Right forelimb (tissue), 1 donor: Measurements from ENCODE around the gene SP8.

ENCODE experiments used
- DNase-seq: peaks from one replicate; pipeline ENCODE4 v3.0.0-alpha.2; 2018

Gene SP8

DNA sequence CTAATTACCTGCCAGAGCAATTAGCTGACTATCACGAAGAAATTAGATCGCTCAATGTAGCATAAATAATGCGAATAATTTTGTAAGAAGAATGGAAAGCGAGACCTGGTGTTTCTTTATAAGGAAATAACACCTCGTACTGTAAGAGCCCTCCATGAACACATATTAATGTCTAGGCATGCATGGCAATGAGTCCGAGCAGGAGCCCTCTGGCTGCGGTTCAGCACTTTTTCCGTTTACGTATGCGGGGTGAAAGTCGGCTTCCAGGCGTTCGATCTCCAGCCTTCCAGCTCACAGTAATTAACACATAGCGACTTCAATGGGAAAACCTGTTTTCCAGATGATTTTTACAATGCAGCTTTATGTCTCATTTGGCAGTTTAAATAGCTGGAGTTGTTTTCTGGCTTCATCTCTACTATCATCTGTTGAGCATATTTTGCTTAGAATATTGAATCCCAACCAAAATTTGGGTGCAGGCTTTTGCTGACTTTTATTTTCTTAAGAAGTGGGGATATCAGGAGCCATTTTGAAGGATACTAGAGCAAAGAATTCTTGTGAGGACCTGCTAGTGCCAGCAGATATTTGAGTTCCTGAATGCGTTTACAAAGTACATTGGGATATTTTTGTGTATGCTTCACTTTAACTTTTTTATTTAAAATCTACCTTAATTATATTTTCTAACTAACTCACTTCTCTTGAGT lies 7.2 kb upstream of the SP8 start:
- DNase-seq: no peak

DNA sequence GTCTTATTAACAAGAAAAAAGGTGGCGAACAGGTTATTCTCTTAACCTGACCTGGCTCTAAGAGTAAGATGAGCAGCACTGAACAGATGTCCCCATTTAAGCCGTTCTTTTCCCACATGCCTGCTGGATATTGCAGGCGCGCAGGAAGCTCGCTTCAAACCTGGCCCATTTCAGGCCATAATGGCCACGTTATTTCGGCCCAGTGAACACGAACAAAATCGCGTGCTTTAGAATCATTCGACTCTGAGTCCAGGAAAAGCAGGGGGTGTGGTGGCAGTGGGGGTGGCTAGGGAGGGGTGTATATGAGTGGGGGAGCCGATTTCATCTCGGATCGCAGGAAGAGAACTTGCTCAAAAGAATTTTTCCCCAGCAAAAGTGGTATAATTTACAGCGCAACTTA lies 6.6 kb upstream of the SP8 start:
- DNase-seq: no peak

DNA sequence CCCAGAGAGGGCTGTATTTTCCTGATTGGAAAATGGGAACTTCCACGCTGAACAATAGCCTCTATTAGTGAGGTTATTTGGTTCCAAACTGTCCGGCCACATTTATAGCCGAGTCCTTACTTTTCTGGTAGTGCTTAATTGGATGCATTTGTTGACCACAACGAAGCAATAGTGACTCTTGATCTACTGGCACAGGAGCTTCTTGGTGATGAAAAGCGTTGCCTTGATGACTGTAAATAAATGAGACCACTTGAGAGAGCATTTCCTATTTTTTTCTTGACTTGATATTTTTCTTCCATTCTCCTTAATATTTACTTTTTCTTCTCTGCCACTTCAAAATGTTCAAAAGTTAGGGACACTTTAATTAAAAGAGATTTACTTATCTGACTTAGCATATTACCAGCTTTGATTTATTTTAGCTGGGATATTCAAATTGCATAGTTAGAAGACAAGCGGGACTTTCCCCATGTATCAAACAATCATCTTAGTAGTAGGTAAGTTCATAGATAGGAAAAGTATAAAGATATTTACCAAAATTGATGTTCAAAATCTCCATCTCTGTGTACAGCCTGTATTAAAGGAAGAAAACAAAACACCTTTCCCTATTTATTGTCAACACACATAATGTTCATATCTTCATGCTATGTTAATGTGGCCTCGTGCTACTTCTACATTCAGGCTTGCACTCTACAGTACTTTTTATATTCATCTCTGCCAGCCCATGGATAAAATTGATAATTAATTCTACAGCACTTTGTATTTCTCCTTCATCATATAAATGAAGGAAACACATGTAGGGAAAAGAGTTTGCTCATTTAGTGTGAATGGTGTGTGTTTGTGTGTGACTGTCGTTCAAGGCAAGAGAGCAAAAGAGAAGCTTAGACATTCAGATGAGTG lies 5.1 kb upstream of the SP8 start:
- DNase-seq: no peak

DNA sequence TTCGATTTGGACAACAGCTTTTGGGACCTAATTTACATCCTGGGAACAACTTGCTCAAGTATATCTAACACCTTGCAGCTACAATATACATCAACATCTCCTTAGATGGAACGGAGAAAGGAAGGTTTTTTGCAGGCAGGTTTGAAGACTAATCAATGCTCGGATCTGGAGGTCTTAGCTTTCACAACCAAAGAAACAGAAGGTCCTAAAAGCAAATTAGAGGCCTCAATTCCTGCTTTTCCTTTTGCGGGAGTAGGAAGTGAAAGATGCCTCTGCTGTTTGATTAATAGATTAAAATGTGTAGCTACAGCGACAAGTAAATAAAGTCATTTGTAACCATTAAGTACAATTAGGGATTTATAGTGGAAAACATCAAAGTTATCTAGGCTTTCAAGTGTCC lies 3.7 kb upstream of the SP8 start:
- no peak for DNase-seq

DNA sequence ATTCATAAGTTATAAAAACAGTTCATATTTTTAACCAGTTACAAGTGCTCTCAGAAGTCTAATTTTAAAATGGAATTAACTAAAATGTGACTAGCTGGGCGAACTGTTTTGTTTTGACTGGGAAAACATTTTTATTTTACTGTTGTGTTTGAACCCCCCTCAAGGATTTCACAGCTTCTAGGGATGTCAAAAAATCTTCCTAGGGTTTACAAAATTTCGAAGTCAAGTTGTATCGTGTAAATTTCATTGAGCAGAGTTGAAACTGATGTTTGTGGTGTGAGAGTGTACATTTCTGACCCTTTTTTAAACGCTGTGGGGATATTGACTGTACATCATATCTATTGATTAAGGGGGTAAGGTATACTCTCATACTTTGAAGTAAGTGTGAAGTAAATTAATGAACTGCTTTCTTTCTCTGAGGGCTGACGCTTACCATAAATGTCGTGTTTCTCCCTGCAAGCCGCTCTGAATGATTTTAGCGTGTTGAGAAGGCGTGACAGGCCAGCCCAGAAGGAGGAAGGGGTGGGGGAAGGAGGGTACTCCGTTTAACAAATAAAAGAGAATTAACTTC lies 1.8 kb upstream of the SP8 start:
- DNase-seq: no peak

DNA sequence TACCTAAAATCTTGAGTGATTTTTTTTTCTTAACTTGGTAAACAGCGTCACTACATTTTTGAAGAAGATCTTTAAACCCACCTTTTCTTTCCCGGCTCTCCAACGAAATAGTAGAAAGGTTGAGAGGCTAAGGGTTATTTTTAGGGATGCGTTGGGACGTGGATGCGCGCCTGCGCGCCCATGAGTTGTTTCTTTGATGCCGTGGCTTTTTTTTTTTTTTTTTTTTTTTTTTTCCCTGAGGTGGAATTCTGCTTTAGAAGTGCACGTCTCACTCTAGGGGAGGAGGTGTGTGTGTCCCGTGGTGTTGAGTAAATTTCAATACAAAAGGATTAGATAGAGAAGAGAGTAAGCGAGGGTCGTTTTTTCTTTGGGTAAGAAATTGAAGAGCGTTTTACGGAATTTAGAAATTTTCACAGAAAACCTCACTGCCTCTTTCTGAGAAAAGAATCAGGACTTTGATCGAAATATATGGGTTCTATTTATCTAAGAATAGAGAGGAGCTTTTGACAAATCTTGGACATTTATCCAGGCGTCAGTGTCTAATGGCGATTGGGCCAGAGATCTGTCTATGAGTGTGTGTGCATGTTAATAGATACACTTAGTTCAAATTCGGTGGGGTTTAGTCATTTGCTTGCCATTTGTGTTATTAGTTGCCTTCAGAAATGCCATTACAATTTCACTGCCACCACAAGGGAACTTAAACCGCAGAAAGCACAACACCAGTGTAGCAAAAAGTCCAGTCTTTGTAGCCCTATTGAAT lies 1.2 kb upstream of the SP8 start:
- no peak for DNase-seq

DNA sequence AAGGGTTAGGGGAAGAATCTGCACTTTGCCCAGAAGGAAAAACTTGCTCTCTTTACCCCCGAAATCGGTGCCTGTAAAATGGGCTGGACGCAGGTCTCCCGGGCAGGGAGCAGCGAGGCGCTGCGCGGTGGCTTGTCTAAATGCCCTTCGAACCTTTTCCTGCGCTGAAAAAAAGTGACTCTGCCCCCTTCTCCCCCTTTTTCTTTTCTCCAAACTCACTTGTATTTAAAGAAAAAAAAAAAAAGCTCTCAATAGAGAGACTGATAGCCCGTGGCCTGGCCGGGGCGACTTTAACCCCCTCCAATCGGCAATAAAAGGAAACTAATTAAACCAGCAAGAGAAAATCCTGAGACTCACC lies 286 bp downstream of the SP8 start:
- DNase-seq: no peak

DNA sequence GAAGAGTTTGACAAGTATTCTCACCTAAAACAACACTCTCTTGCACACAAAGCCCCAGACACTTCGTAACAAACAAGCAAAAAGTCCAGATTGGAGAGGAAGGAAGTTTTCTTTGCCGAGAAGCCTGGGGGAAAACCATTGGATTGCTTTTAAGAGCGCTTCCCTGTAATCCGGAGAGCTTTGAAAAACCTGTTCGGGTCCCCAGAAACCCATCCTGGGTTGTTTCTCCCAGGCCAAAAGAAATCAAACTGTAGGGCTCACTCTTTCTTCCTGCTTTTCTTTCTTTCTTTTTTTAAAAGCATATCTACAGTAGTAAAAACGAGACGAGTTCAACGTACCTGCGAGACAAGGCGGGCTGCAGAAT lies 655 bp downstream of the SP8 start:
- no peak for DNase-seq

DNA sequence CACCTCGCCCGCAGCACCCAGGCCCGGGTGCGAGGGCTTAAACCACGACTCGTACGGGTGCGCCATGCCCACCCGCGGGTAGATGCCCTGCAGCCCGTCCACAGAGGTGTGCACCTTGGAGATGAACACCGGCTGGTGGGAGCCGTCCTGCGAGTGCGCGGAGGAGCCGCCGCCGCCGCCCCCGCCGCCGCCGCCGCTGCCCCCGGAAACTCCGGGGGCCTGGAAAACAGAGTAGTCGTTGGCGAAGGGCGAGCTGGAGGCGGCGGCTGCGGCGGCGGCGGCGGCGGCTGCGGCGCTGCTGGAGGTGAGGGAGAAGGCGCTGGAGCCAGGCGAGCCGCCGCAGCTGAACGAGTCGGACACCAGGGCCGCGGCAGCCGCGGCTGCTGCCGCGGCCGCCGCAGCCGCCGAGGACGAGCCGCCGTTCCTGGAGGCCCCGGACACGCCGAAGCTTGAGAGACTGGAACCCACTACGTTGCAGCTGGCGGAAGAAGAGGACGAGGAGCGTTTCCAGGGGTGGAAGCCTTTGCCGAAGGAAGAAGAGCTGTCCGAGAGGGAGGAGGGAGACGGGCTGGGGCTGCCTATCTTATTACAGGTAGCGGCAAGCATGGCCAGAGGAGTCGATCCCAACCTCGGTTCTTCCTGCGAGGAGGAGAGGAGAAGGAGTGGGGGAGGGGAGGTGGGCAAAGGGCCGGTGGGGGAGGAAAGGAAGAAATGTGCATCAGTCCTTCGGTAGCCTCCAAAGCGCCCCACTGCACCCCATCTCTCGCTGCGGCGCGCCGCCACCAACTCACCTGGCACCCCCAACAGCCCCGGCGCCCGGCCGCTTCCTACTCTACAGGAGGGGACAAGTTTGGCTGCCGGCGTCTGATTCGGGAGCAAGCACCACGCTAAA lies 1.3 kb downstream of the SP8 start:
- peak; percentile 63 for DNase-seq

DNA sequence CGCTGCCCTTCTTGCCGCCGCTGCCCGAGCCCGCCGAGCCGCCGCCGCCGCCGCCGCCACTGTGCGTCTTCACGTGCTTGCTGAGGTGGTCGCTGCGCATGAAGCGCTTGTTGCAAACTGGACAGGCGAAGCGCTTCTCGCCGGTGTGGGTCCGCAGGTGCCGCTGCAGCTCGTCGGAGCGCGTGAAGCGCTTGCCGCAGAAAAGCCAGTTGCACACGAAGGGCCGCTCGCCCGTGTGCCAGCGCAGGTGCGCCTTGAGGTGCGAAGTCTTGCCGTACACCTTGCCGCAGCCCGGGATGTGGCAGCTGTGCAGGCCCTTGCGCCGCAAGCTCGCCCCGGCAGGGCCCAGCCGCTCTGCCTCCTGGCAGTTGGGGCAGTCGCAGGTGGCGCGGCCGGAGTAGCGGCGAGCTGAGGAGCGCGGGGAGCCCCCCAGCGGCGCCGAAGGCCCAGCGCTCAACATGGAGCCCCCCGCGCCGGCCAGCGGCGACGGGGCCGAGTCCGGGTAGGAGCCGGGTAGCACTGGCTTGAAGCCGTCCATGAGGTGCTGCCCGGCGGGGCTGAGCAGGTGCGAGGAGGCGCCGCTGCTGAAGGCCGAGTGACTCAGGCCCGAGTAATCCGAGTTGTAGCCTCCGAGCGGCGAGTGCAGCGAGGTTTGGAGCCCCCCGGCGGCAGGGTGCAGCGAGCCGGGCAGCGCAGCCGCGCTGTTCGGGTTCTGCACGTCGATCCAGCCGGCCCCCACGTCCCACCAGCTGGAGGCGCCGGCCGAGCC lies 2.1 kb downstream of the SP8 start:
- no peak for DNase-seq

DNA sequence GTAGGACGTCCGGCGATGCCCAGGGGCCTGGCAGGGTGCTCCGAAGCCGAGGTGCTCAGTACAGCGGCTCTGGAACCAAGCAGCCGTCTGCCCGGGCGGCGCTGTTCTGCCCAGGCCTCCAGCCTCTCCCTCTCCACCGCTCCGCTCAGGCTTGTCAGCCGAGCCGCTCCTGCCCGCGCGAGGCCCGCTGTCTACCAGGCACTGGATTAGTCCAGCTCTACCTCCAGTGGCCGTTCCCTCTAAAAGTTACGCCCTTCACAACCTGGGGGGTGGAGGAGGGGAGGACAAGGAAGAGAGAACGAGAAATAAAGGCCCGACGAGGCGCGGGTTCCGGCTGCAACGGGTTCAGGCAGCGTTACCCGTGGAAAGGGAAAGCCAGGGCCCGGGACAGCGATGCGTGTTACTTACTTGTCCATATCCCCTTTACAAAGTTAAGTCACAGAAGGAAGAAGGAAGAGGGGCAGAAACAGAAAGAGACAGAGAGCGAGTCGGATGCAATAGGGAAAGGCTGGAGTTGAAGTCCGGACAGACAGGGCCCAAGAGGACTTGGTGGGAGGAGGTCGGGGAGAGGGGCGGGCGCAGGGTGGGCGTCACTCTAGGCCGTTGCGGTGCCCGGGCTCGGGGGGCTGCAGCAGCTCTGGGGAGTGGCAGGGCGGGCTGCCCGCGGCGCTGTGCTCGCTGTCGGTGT lies 2.8 kb downstream of the SP8 start:
- peak; percentile 73 for DNase-seq

DNA sequence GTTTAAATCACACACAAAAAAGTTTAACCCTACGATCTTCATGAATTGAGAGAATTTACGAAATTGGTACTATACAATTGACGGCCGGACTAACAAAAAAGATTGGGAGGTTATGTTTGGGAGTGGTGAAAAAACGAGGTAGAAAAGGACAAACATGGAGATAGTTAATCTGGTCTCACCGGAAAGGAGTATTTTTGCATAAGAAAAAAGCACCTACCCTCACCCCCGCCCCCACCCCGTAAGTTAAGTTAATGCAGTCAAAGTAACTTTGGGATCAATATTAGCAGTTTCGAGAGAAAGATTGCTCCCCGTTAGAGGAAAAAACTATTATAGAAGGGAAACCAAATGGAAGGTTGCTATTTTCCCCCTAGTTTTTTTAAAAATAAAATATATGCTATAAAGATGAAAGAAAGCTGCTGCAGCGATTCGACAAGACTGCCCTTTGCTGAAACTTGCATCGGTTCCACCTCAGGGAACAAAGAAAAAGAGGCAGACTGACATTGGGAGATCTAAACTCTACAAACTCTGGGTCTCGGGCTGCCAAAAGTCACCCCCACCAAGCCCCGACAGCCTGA lies 3.5 kb downstream of the SP8 start:
- no peak for DNase-seq

DNA sequence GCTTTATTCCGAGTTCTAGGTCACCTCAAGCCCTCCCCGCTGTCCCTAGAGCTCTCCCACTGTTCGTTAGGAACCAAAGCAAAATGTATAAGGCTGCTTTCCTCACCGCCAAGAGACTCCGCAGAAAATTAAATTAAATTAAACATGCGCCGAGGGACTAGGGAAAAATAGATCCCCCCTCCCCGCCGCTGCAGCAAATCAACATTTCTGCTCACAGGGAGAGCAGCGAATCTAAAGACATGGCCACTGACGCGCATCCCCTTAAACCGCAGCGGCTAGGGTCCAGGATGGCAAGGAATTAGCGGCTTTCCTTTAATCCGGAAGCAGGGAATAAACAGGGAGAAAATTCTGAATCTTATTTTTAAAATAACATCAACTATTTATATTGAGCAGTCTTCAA lies 7.6 kb downstream of the SP8 start:
- no peak for DNase-seq

DNA sequence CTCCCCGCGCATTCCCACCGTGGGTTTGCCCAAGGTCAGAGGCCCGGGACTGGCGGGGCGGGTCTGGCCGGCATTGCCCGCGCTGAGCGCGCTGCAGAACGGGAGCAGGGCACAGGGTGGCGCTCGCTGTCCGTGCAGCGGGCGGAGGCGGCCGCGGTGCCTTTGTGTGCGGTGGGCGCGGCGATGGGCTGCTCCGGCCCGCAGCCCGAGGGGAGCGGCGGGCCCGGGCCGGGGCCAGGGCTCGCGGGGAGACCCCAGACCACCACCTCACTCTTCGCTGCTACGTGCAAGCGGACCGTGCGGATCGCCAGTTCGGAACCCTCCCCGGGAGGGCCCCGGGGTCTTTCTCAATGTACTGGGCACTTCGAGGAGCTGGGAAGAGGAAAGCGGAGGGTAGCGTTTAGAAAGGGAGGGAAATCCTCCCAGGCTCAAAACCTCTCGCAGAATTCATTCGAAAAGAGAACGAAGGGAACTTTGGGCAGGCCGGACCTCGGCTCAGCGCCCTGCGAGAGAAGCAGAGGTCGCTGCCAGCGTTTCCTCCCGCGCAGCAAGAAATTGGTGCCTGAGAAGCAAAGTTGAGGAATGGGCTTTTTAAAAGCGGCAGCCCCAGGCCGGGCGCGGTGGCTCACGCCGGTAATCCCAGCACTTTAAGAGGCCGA lies 8.5 kb downstream of the SP8 start:
- DNase-seq: peak; percentile 81

DNA sequence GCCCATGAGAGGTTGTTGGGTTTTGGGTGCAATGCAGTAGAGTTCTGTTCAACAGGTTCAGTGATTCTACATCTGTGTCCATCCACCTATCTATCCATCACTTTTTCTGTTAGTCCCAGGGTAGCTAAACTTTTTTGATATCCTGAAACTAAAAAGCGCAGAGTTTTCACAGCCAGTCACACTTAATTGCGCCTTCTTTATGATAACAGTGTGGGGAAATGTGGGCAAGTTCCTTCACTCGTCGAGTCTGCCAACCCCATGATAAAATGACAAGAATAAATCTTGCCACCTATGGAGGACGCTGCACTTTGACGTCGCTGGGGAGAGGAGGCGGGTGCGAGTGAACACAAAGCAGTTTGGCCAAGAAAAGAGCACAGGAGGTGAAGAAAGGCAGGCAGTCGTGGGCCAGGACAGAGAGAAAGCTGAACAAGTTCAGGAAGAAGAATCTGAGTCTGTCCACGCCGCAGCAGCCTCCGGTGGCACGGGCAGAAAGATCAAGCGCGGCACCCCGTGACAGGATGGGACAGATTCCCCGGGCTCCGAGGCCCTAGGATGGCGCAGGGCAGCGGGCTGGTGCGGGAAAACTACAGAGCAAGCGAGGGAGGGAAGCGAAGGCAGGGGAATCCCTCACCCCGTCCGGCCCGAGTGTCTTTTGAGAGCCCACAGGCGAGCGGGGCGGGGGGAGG lies 9.2 kb downstream of the SP8 start:
- no peak for DNase-seq

DNA sequence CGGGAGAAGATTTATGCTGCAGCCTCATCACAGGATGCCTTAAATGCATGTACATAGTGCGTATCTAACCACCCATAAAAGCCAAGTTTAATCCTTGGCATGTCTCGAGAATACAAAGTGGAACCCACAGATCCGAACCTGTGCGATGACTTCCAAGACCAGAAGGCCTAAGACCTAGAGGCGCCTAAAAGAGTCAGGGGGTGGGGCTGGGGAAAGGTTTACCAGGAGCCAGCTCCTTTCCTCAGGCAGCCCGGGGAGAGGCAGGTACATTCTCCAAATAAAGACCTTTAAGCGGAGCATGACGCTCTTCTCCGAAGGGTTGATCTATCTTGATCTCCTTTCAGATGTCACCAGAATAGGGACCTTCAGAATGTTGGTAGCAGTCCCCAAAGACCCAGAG lies 9.7 kb downstream of the SP8 start:
- DNase-seq: no peak

DNA sequence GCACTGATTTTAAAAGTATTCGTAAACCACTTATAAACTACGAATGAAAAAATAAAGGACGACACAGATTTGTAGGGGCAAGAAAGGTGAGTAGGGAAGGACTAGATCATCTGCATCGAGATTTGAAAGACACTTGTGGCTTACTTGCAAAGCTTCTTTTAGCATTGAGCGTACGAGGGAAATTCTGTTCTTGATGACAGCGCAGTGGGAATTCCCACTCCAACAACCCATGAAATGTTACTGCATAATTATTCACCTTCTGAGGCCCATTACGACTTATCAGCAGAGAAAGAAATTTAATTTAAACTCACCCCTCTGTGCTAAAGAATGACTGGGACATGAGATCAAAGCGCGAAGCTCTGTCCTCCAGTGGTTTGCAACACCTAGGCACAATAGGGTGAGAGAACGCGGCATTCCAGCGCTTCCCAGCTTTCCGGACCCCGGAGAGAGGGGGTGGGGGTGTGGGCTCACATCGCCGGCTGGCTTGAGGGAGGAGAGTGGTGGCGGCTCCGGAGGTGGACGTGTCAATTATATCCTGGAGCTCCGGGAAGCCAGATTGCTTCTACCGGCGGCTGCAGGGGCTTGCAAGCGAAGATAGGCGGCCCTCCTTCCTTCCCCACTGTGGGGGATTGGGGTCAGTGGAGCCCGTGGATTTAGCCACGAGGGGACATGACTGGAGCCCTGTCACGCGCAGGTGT lies 10.3 kb downstream of the SP8 start:
- DNase-seq: no peak

DNA sequence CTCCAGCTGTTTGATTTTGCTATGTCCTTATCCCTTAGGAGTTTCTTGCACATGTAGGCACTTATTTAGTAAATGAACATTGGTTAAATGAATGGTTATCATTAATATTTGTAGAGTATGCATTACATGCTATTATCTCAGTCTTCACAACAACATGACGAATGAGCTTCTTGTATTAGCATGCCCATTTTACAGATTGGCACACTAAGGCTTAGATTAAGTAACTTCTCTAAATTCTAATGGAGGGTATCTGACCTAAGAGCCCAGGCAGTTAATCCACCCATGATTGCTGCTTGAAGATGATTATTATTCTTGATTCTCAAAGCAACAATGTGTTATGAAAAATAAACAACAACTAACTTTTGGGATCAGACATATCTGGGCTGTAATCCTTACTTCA lies 32.7 kb downstream of the SP8 start:
- DNase-seq: no peak

DNA sequence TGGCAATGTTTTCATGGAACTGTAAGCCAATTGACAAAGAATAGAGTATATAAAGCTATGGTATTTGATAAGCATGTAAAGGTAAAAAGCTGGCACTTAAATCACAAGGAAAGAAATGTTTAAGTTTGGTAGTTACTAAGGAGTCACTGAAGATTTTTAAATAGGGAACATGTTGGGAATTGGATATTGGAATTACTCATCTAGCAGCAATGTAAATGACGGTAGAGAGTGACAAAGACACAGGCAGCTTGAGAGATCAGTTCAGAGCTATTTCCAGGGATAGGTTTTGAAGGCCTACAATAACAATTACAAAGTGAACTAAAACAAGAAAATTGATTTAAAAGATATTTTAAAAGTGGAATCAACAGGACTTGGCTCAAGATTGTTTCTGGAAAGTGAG lies 36.8 kb downstream of the SP8 start:
- DNase-seq: no peak
